Endothelial cell of umbilical vein (primary cell): ENCODE results near the gene TRIM17.

Source experiments
- CTCF ChIP-seq, 2 donors: IDR thresholded peaks; 1 replicate in 1 of 2; 2 replicates in 1 of 2; pipeline ENCODE4 v1.5.1; 2011; ENCODE audit warnings: low read length in 2 of 2, mild to moderate bottlenecking in 2 of 2, moderate library complexity in 2 of 2, control low read depth in 1 of 2, inconsistent platforms in 1 of 2, low read depth in 1 of 2; ENCODE audit not compliant: insufficient read depth in 1 of 2; ENCODE audit errors: extremely low read depth in 1 of 2
- EZH2 ChIP-seq: IDR thresholded peaks from 2 replicates; pipeline ENCODE4 v1.6.1; 2012; ENCODE audit warnings: borderline replicate concordance, low read depth, mild to moderate bottlenecking, moderate library complexity, low read length, inconsistent platforms; ENCODE audit not compliant: severe bottlenecking
- FOS ChIP-seq: IDR thresholded peaks from 2 replicates; pipeline ENCODE4 v1.6.1; 2011; ENCODE audit warnings: mild to moderate bottlenecking, low read length, moderate library complexity, borderline replicate concordance; ENCODE audit not compliant: insufficient read depth
- JUN ChIP-seq: IDR thresholded peaks from 2 replicates; pipeline ENCODE4 v1.6.1; 2011; ENCODE audit warnings: borderline replicate concordance, low read depth; ENCODE audit not compliant: insufficient read length, insufficient read depth
- MYC ChIP-seq: IDR thresholded peaks from one replicate; pipeline ENCODE4 v1.6.1; 2011; ENCODE audit warnings: mild to moderate bottlenecking, low read depth, low read length
- POLR2A ChIP-seq: IDR thresholded peaks from 2 replicates; pipeline ENCODE4 v1.6.1; 2012; ENCODE audit warnings: low read depth, mild to moderate bottlenecking, control low read depth, low read length
- POLR2AphosphoS5 ChIP-seq: IDR thresholded peaks from 2 replicates; pipeline ENCODE4 v1.6.1; 2012; ENCODE audit warnings: low read depth, mild to moderate bottlenecking, control low read depth, low read length, moderate library complexity; ENCODE audit not compliant: insufficient read depth

GRCh38 chr1:228456252-228457016, 39.8 kb upstream of the TRIM17 start:
- TF ChIP-seq CTCF (IDR thresholded peaks at IDR 0.05; ENCODE audit: extremely low read depth in 1 of 2, insufficient read depth in 1 of 2, low read depth in 1 of 2, low read length in 2 of 2) (no peak), POLR2A (no peak), EZH2 (no peak), POLR2AphosphoS5 (no peak), JUN (no peak), FOS (no peak), MYC (no peak)
